DMS53 treated with DMSO at 0.1 percent for 48 hours (cell line): ENCODE data around the gene SLC6A7.

ENCODE experiments used
- DNase-seq: peaks from one replicate; lab custom pipeline; 2025; ENCODE audit not compliant: unreplicated experiment; lab: John Stamatoyannopoulos, UW

SLC6A7 gene

DNA sequence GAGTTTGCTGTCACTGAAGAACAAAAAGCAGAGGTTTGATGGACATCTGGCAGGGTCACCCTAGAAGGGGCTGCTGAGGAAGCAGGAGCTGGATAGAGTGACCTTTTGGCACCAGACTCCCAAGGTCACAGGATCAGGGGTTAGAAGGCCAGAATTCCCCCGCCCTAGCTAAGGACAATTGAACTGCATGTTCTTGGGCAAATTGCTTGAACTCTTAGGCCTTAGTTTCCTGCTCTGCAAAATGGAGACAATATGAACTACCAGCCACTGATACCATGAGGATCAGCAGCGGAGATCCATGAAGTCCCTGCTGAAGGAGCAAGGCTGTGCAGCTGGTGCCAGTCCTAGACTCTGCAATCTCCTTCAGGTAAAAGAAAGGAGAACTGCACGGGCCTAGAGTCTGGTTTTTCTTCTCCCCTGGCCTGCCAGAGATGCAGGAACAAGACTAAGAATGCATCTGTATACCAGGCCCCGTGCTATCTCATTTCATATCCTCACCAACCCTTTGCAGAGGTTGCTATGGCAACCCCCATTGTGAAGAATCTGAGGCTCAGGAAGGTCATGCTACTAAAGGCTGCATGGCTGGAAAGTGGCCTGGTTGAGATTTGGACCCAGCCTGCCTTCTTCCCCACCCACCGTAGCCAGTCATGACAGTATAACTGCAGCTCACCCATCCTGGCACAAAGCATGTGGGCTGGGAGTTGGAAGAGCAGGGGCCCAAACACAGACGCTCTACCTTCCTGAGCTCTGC is 66.0 kb downstream of the SLC6A7 start:
- DNase-seq, result no peak

DNA sequence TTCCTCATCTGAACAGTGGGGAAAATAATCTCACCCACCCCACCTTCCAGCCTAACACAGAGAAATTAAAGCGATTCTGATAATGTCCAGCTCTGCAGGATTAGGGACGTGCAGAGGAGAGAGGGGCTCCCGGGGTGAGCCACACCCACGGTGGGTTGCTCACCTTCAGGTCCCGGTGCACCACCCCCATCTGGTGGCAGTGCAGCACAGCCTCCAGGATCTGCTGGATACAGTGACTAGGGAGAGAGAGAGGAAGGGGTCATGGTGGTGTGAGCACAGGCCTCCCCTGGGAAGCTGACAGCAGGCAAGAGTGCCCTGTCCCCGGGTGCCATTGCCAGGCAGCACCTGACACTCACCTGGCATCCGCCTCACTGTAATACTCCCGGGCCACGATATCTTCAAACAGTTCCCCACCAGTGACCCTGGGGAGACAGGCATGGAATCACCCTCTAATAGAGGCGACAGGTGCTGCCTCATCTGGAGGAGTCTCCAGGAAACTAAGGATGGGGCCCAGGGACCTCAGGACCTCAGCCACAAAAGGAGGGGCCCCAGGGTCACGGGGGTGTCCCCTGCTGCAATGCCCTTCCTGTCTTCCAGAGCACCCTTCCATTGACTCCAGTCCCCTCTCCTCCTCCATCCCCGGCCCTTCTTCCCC is 66.7 kb downstream of the SLC6A7 start:
- DNase-seq, result no peak

DNA sequence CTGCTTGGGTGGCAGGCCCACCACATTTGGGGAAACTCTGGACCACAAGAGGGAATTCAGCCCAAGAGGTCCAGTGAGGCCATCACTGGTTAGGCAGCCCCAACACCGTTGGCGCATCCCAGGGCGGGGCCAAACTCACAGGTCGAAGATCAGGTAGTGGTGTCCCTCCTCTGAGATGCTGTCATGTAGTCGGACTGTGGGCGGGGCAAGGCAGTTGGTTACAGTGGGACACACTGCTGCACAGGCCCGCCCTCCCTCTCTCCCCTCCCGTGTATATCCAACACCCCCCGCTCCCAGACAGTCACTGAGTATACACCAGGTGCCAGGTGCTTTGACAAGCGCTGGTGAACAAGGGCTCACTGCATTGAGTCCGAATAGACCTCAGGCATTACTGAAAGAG is 67.6 kb downstream of the SLC6A7 start:
- DNase-seq, result no peak

DNA sequence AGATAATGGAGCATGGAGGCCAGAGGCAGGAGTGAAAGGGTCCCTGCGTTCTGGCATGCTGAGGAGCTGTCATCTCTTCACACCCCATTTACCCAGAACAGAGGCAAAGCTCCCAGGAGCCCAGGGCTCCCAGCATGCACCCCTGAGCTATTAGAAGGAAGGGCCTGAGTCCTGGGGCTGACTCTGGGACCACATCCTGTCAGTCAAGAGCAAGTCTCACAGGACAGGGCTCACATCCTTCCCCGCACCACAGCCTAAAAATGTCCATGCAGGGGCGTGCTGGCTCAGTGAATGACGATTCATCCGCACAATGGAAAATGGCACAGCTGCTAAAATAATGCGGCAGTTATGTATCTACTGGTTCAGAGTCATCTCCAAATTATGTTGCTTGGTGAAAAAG is 68.3 kb downstream of the SLC6A7 start:
- no peak for DNase-seq
